ENCODE data around the gene DPPA3.
"Not testable (repeated sequence)": the region's sequence is repeated elsewhere in the genome, so short reads cannot be mapped to it uniquely, and the experiment has no call there.

Gene DPPA3

GRCh38 chr12:7731486-7731885 lies 20.3 kb downstream of the DPPA3 start:
- DNase-seq = no peak

GRCh38 chr12:7732993-7733392 lies 21.8 kb downstream of the DPPA3 start:
- no peak for DNase-seq

- no peak for DNase-seq
Measured at GRCh38 chr12:7747246-7747645, 36.0 kb downstream of the DPPA3 start, which contains the start of gene CLEC4C. Gene CLEC4C (minus strand): TSS chr12:7747375. CDS start chr12:7747348, 27 bp downstream.

GRCh38 chr12:7748852-7749251 lies 37.6 kb downstream of the DPPA3 start:
- DNase-seq = no peak

- no peak for DNase-seq
Measured at GRCh38 chr12:7749442-7749841, 38.2 kb downstream of the DPPA3 start.

- DNase-seq = no peak
Measured at GRCh38 chr12:7750350-7750749, 39.1 kb downstream of the DPPA3 start.

- no peak for DNase-seq
Measured at GRCh38 chr12:7751394-7751793, 40.2 kb downstream of the DPPA3 start.

- DNase-seq = not testable (repeated sequence)
Measured at GRCh38 chr12:7751941-7752922, 41.0 kb downstream of the DPPA3 start.

GRCh38 chr12:7755668-7756067 lies 44.4 kb downstream of the DPPA3 start:
- not testable (repeated sequence) for DNase-seq

GRCh38 chr12:7756993-7757392 lies 45.8 kb downstream of the DPPA3 start:
- no peak for DNase-seq

- DNase-seq = no peak
Measured at GRCh38 chr12:7758766-7759140, 47.5 kb downstream of the DPPA3 start.
